Endodermal cell (in vitro differentiated cells): ENCODE results near the gene CRABP2. TPM values are rescaled to one million over a fixed set of nuclear protein-coding genes. Genes with fewer than 3 reads are reported as not detected.

ENCODE experiments used
- DNase-seq: peaks from one replicate; pipeline ENCODE4 v3.0.0-alpha.2; 2017
- H3K27ac ChIP-seq: 2 replicates; pipeline ENCODE4 v1.5.1; 2013; ENCODE audit warnings: mild to moderate bottlenecking, low read depth, low read length, moderate library complexity
- H3K27me3 ChIP-seq: 2 replicates; pipeline ENCODE4 v1.6.1; 2013; ENCODE audit warnings: mild to moderate bottlenecking, low read length, moderate library complexity; ENCODE audit not compliant: insufficient read depth, control insufficient read depth, poor library complexity, severe bottlenecking
- H3K36me3 ChIP-seq: 2 replicates; pipeline ENCODE4 v1.7.0; 2013; ENCODE audit warnings: mild to moderate bottlenecking, low read length, moderate library complexity; ENCODE audit not compliant: control insufficient read depth, insufficient read depth
- H3K4me1 ChIP-seq: one replicate; pipeline ENCODE4 v1.7.0; 2013; ENCODE audit warnings: low read length; ENCODE audit not compliant: control insufficient read depth, insufficient read depth
- H3K4me3 ChIP-seq: 2 replicates; pipeline ENCODE4 v1.5.1; 2013; ENCODE audit warnings: mild to moderate bottlenecking, low read length, moderate library complexity
- H3K9ac ChIP-seq: 2 replicates; pipeline ENCODE4 v1.6.1; 2013; ENCODE audit warnings: mild to moderate bottlenecking, low read length, moderate library complexity; ENCODE audit not compliant: poor library complexity, severe bottlenecking; ENCODE audit errors: extremely low read depth
- H3K9me3 ChIP-seq: 2 replicates; pipeline ENCODE4 v1.6.1; 2013; ENCODE audit warnings: mild to moderate bottlenecking, low read length, moderate library complexity; ENCODE audit not compliant: control insufficient read depth
- H3K27ac Mint-ChIP-seq: 2 replicates; pipeline ENCODE4 v1.8.0; 2020; ENCODE audit warnings: mixed read lengths
- H3K27me3 Mint-ChIP-seq: 2 replicates; pipeline ENCODE4 v1.8.0; 2021; ENCODE audit warnings: mild to moderate bottlenecking, mixed read lengths; ENCODE audit not compliant: insufficient read depth
- H3K36me3 Mint-ChIP-seq: 2 replicates; pipeline ENCODE4 v1.8.0; 2020; ENCODE audit warnings: low read depth, mixed read lengths
- H3K4me1 Mint-ChIP-seq: 2 replicates; pipeline ENCODE4 v1.8.0; 2020; ENCODE audit warnings: mixed read lengths
- H3K4me3 Mint-ChIP-seq: 2 replicates; pipeline ENCODE4 v1.8.0; 2020; ENCODE audit warnings: mild to moderate bottlenecking, moderate library complexity, mixed read lengths
- H3K9me3 Mint-ChIP-seq: 2 replicates; pipeline ENCODE4 v1.8.0; 2020; ENCODE audit warnings: mild to moderate bottlenecking, mixed read lengths
- CTCF ChIP-seq: fragments of 200-600 bp; sonication (generic); conservative IDR thresholded peaks from 2 replicates; pipeline ENCODE4 v1.5.0; 2021; ENCODE audit warnings: antibody characterized with exemption, mild to moderate bottlenecking
- WGBS, 2 experiments: methylation state at CpG; one replicate each; pipeline versions ENCODE4 v1.1.5 to v1.1.7; 2013; ENCODE audit warnings: missing lambda C conversion rate in 2 of 2, mixed read lengths in 1 of 2; ENCODE audit not compliant: insufficient coverage in 1 of 2, insufficient read length in 1 of 2; 5-methylcytosine and 5-hydroxymethylcytosine counted together
- total RNA-seq, 2 donors: library from RNA; stranded (reverse); fragmentation: NEBNext Ultra II Directional in 1 of 2; extraction: Animal tissue kit (Norgen Biotek cat#: 25700) in 1 of 2; gene quantifications; 2 replicates in 1 of 2; 3 replicates in 1 of 2; pipeline ENCODE4 v1.2.1, GENCODE V29; 2021

CRABP2 gene
- total RNA-seq, 2 donors from 2014 or later = 243 to 780 TPM

- Mint-ChIP-seq H3K27me3 (peaks cover 75% of the 10 kb centered on the region), H3K4me1 (peaks cover 34% of the 10 kb centered on the region), H3K36me3 (peaks cover 46% of the 10 kb centered on the region), H3K4me3 (peak overlapping the region; percentile 72), H3K27ac (no peak overlapping the region), H3K9me3 (no peaks in the 10 kb centered on the region)
- H3K36me3 ChIP-seq = peaks cover 14% of the 10 kb centered on the region
- no peak overlapping the region for H3K9ac ChIP-seq
- no peaks in the 10 kb centered on the region for H3K27me3 ChIP-seq
- H3K4me3 ChIP-seq = no peak overlapping the region
- WGBS, 2 experiments = 85 to 89% methylated on average over 3 to 7 of the region's 8 CpGs
- H3K9me3 ChIP-seq = no peaks in the 10 kb centered on the region
- DNase-seq = no peak
- TF ChIP-seq CTCF = no peak
- H3K4me1 ChIP-seq = peaks cover 6% of the 10 kb centered on the region
- H3K27ac ChIP-seq = no peak overlapping the region
Observed at GRCh38 chr1:156700736-156701531, 4.4 kb downstream of the CRABP2 start.

- H3K9me3 Mint-ChIP-seq = no peaks in the 10 kb centered on the region
- H3K36me3 Mint-ChIP-seq = peaks cover 46% of the 10 kb centered on the region
- peaks cover 36% of the 10 kb centered on the region for H3K4me1 Mint-ChIP-seq
- Histone ChIP-seq H3K4me1 (peaks cover 11% of the 10 kb centered on the region), H3K4me3 (no peak overlapping the region), H3K9ac (no peak overlapping the region), H3K27me3 (no peaks in the 10 kb centered on the region), H3K36me3 (peaks cover 14% of the 10 kb centered on the region), H3K27ac (no peak overlapping the region), H3K9me3 (no peaks in the 10 kb centered on the region)
- no peak overlapping the region for H3K4me3 Mint-ChIP-seq
- no peak for TF ChIP-seq CTCF
- 92% methylated on average over 1 of the region's 1 CpG; no CpG with 5 or more reads in 1 of the 2 experiments for WGBS, 2 experiments
- no peak for DNase-seq
- H3K27me3 Mint-ChIP-seq = peaks cover 57% of the 10 kb centered on the region
- H3K27ac Mint-ChIP-seq = no peak overlapping the region
Observed at GRCh38 chr1:156698995-156699394, 6.4 kb downstream of the CRABP2 start.

GRCh38 chr1:156697481-156697880 is 7.9 kb downstream of the CRABP2 start:
- WGBS, 2 experiments = 90 to 98% methylated on average over 7 to 8 of the region's 8 CpGs
- peaks cover 42% of the 10 kb centered on the region for H3K27me3 Mint-ChIP-seq
- H3K36me3 ChIP-seq = peaks cover 14% of the 10 kb centered on the region
- no peak overlapping the region for H3K4me3 Mint-ChIP-seq
- H3K4me1 Mint-ChIP-seq = peaks cover 36% of the 10 kb centered on the region
- H3K9me3 Mint-ChIP-seq = no peaks in the 10 kb centered on the region
- H3K27me3 ChIP-seq = no peaks in the 10 kb centered on the region
- no peak overlapping the region for H3K4me3 ChIP-seq
- H3K9ac ChIP-seq = no peak overlapping the region
- TF ChIP-seq CTCF = no peak
- H3K36me3 Mint-ChIP-seq = peaks cover 41% of the 10 kb centered on the region
- DNase-seq = no peak
- no peak overlapping the region for H3K27ac Mint-ChIP-seq
- H3K27ac ChIP-seq = no peak overlapping the region
- H3K9me3 ChIP-seq = no peaks in the 10 kb centered on the region
- H3K4me1 ChIP-seq = peaks cover 11% of the 10 kb centered on the region
